CD4-positive, alpha-beta T cell treated with Interferon alpha-2 for 1 hour (primary cell): ENCODE results near the gene UBE2E1.

Experiments
- DNase-seq, 2 donors: peaks; one replicate each; pipeline ENCODE4 v3.0.0-alpha.2; 2020 to 2022

The UBE2E1 gene

GRCh38 chr3:23920151-23920655 lies 114.4 kb downstream of the UBE2E1 start:
- no peak for DNase-seq

GRCh38 chr3:23921052-23921511 lies 115.3 kb downstream of the UBE2E1 start:
- DNase-seq: no peak

- no peak for DNase-seq
Measured at GRCh38 chr3:23923786-23924185, 118.0 kb downstream of the UBE2E1 start.

- DNase-seq: no peak
Measured at GRCh38 chr3:23926246-23926645, 120.5 kb downstream of the UBE2E1 start.

- DNase-seq: no peak
Measured at GRCh38 chr3:23926736-23927135, 121.0 kb downstream of the UBE2E1 start.

GRCh38 chr3:23928524-23928923 lies 122.8 kb downstream of the UBE2E1 start:
- DNase-seq: no peak

GRCh38 chr3:23931597-23931996 lies 125.8 kb downstream of the UBE2E1 start:
- DNase-seq: no peak

- DNase-seq: no peak
Measured at GRCh38 chr3:23932571-23932970, 126.8 kb downstream of the UBE2E1 start.

- DNase-seq: no peak
Measured at GRCh38 chr3:23934253-23934652, 128.5 kb downstream of the UBE2E1 start.

- no peak for DNase-seq
Measured at GRCh38 chr3:23937296-23937695, 131.5 kb downstream of the UBE2E1 start.

GRCh38 chr3:23938688-23939087 lies 132.9 kb downstream of the UBE2E1 start:
- DNase-seq: no peak

GRCh38 chr3:23940775-23941174 lies 135.0 kb downstream of the UBE2E1 start:
- no peak for DNase-seq
